Heart left ventricle (tissue), 13 donors: ENCODE data around the gene SGIP1.

ENCODE experiments used
- POLR2A ChIP-seq, 2 donors: fragments of 450-650 bp; IDR thresholded peaks; one replicate each; pipeline ENCODE4 v1.6.1; 2017; ENCODE audit warnings: antibody characterized with exemption in 2 of 2, mild to moderate bottlenecking in 2 of 2, moderate library complexity in 2 of 2
- TF ChIP-seq, protein P1 (sequence below), 12 donors: fragments of 200-600 bp; sonication (generic) in 4 of 12; IDR thresholded peaks; one replicate each; pipeline versions ENCODE4 v1.5.0 to v1.8.0; 2018 to 2022; ENCODE audit warnings: antibody characterized with exemption in 12 of 12, mild to moderate bottlenecking in 5 of 12
- donor health status: ischemic (EF 13 %, LVEDD 7.1; RV severe dilation, severe dysfunction).
- donor health status: DM: no; HTN: yes; CAD: no.
- donor health status: DM: no; HTN: no; CAD: no.
- donor health status: ischemic (EF 25% LVEDD 6.9; RV normal size, moderate dysfunction).
- donor health status: ischemic (EF 25% LVEDD 5.7; RV mildly dilated, moderate dysfunction).
- donor health status: ischemic (EF 35%, LVEDD 5.7; RV mildly dilated, moderate dysfunction).
- donor health status: nonischemic (EF 11% LVEDD 7.7; RV severe dilation, severe dysfunction).
- donor health status: DM: yes; HTN: yes; CAD: no.
- donor health status: PGD.
- donor health status: ischemic (EF 29% LVEDD 5.4; RV normal size, mild dysfunction).
- donor health status: nonischemic (EF 23%, LVEDD 6.1; RV moderate dilation, normal function).

DNA sequence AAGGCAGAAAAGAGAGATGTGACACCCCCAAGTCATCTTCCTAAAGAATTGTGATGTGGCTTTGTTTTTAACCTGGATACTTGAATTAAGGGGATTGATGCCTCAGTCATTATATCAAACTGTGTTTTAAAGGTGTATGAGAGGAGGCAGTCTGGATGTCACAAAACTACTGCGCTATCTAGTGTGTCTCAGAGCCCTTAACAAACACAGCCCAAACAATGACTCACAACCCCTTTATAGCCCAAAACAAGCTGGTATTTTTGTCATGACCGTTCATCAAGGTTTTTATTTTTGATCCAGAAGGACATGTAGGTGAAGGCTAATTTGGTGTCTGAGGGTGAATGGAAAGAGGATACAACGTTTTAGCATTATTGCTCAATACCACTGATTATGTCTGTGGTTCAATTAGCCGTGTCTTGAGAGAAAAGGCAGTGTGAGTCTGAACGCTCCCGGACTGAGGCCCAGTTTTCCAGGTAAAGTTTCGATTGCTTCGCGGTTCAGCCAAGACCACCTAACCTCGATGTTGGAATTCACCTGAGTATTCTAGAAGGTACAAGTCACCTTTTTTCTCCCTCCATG, 71.6 kb downstream of the SGIP1 start:
- TF ChIP-seq, protein P1, sequence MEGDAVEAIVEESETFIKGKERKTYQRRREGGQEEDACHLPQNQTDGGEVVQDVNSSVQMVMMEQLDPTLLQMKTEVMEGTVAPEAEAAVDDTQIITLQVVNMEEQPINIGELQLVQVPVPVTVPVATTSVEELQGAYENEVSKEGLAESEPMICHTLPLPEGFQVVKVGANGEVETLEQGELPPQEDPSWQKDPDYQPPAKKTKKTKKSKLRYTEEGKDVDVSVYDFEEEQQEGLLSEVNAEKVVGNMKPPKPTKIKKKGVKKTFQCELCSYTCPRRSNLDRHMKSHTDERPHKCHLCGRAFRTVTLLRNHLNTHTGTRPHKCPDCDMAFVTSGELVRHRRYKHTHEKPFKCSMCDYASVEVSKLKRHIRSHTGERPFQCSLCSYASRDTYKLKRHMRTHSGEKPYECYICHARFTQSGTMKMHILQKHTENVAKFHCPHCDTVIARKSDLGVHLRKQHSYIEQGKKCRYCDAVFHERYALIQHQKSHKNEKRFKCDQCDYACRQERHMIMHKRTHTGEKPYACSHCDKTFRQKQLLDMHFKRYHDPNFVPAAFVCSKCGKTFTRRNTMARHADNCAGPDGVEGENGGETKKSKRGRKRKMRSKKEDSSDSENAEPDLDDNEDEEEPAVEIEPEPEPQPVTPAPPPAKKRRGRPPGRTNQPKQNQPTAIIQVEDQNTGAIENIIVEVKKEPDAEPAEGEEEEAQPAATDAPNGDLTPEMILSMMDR (IDR thresholded peaks at IDR 0.05), result no peak
- no peak for TF ChIP-seq POLR2A (IDR thresholded peaks at IDR 0.05)
